ENCODE measurements around the gene CYP11A1. TPM values are rescaled to one million over a fixed set of nuclear protein-coding genes. Genes with fewer than 3 reads are reported as not detected.

The CYP11A1 gene
- total RNA-seq, 1 experiment from 2014 or later: 1.7 TPM

DNA sequence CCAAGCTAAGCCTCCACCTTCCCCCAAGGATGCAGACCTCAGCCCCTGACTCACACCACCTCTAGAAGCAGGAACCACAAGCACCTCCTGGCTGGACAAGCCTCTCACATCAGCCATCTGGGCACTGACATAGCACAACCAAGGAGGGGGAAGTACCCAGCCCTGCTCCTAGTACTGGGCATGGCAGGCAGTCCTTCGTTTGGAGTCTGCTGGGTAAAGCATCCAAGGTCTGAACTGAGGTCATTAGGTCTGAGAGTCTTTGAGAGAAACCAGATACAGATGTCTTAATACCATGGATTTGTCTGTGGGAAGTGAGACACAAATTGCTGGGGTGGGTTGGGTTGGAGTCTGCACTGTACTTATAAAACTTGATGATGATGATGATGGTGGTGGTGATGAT lies 69.6 kb downstream of the CYP11A1 start:
- Histone ChIP-seq H2BK5ac (ENCODE audit: insufficient read length, low read length) (no peak overlapping the region), H3T11ph (ENCODE audit: low read length) (no peak overlapping the region), H3K56ac (ENCODE audit: insufficient read length, low read depth, low read length) (no peak overlapping the region), H3K79me2 (ENCODE audit: insufficient read depth, low read length) (no peaks in the 10 kb centered on the region), H2AK5ac (ENCODE audit: insufficient read length, low read length) (no peak overlapping the region), H4K8ac (replicated peaks; ENCODE audit: insufficient read length, low read depth, low read length) (no peak overlapping the region), H2BK120ac (ENCODE audit: low read depth, low read length, poor library complexity, severe bottlenecking) (no peak overlapping the region), H3K4me1 (ENCODE audit: insufficient read depth, low read length) (peaks cover 3% of the 10 kb centered on the region; the same call in 1 of the 2 replicates), H3K23me2 (ENCODE audit: insufficient read length, low read depth, low read length, poor library complexity, severe bottlenecking) (peaks cover 4% of the 10 kb centered on the region), H3K4ac (ENCODE audit: low read depth, low read length) (no peak overlapping the region), H3K9ac (ENCODE audit: extremely low read depth, insufficient read length, low read length) (no peak overlapping the region), H2BK20ac (ENCODE audit: low read depth, low read length, poor library complexity, severe bottlenecking) (no peak overlapping the region), H3K14ac (ENCODE audit: insufficient read depth, low read length) (no peak overlapping the region), H4K20me1 (ENCODE audit: control insufficient read depth, insufficient read depth, insufficient read length) (no peaks in the 10 kb centered on the region), H3K9me3 (ENCODE audit: control insufficient read depth, low read depth, low read length) (no peaks in the 10 kb centered on the region), H2AFZ (ENCODE audit: low read length) (no peak overlapping the region), H3K79me1 (ENCODE audit: insufficient read depth, low read depth, low read length, poor library complexity, severe bottlenecking) (no peaks in the 10 kb centered on the region), H3K18ac (ENCODE audit: insufficient read length, low read depth, low read length) (no peak overlapping the region), H3K4me2 (ENCODE audit: insufficient read depth, insufficient read length, low read length) (no peak overlapping the region), H2BK12ac (ENCODE audit: insufficient read length, low read depth, low read length) (no peak overlapping the region), H4K5ac (ENCODE audit: insufficient read length, low read depth, low read length) (no peak overlapping the region), H3K23ac (ENCODE audit: insufficient read length, low read depth, low read length) (no peak overlapping the region), H4K91ac (ENCODE audit: insufficient read length, low read depth, low read length) (no peak overlapping the region), H3K27ac (ENCODE audit: insufficient read length, low read depth, low read length) (no peak overlapping the region), H2BK15ac (ENCODE audit: low read depth, low read length) (no peak overlapping the region), H3K27me3 (ENCODE audit: insufficient read depth, low read length) (peaks cover 3% of the 10 kb centered on the region; the same call in 1 of the 2 replicates)
- no peaks in the 10 kb centered on the region for H3K9me3 Mint-ChIP-seq
- H3K36me3 Mint-ChIP-seq (ENCODE audit: insufficient read depth in 1 of 3, low read depth in 3 of 3): no peaks in the 10 kb centered on the region
- H3K27ac Mint-ChIP-seq: no peak overlapping the region
- WGBS (ENCODE audit: extremely low coverage, insufficient read length, low lambda C conversion rate): no CpG with 5 or more reads among the region's 1 CpG
- no peak for DNase-seq
- peaks cover 34% of the 10 kb centered on the region in 2 experiments for H3K4me1 Mint-ChIP-seq
- no peak overlapping the region for H3K4me3 Mint-ChIP-seq
- peaks cover 98% of the 10 kb centered on the region for H3K27me3 Mint-ChIP-seq (ENCODE audit: low read depth)
- TF ChIP-seq CTCF (conservative IDR thresholded peaks at IDR 0.05): no peak
